SK-N-SH treated with all-trans-retinoic acid at 6 μM for 48 hours (cell line): ENCODE measurements around the gene GBX1.

Experiments used
- ATAC-seq: fragments of 200-7000 bp; cut with Tn5 transposase; 3 replicates; pipeline ENCODE4 v1.9.1; 2020; ENCODE audit warnings: mild to moderate bottlenecking, moderate library complexity
- ARNTL ChIP-seq: fragments of 450-650 bp; formaldehyde crosslinking; IDR thresholded peaks from 2 replicates; pipeline ENCODE4 v1.5.0; 2020; ENCODE audit warnings: low read depth, mild to moderate bottlenecking, moderate library complexity, borderline replicate concordance
- CSDC2 ChIP-seq: fragments of 250-450 bp; sonication (Bioruptor Pico); IDR thresholded peaks from 2 replicates; pipeline ENCODE4 v1.5.0; 2020; ENCODE audit warnings: mild to moderate bottlenecking, moderate library complexity
- ESRRG ChIP-seq: fragments of 250-450 bp; sonication (Bioruptor Pico); IDR thresholded peaks from 2 replicates; pipeline ENCODE4 v1.6.1; 2021; ENCODE audit warnings: mild to moderate bottlenecking
- GLIS3 ChIP-seq: fragments of 250-450 bp; sonication (Bioruptor Pico); IDR thresholded peaks from 2 replicates; pipeline ENCODE4 v1.5.0; 2020; ENCODE audit warnings: mild to moderate bottlenecking, moderate library complexity
- ISL1 ChIP-seq: fragments of 250-450 bp; sonication (Bioruptor Pico); IDR thresholded peaks from 2 replicates; pipeline ENCODE4 v2.1.2; 2022; ENCODE audit warnings: mild to moderate bottlenecking, moderate library complexity
- OSR1 ChIP-seq: fragments of 250-450 bp; sonication (Bioruptor Pico); IDR thresholded peaks from 2 replicates; pipeline ENCODE4 v1.8.0; 2022; ENCODE audit warnings: moderate library complexity, mild to moderate bottlenecking, inconsistent platforms
- PPARA ChIP-seq: fragments of 250-450 bp; sonication (Bioruptor Pico); IDR thresholded peaks from 2 replicates; pipeline ENCODE4 v1.5.0; 2020; ENCODE audit warnings: mild to moderate bottlenecking, borderline replicate concordance
- RARB ChIP-seq: fragments of 250-450 bp; sonication (Bioruptor Pico); IDR thresholded peaks from 2 replicates; pipeline ENCODE4 v1.8.0; 2021; ENCODE audit warnings: mild to moderate bottlenecking, moderate library complexity
- SNAI2 ChIP-seq: fragments of 250-450 bp; sonication (Bioruptor Pico); IDR thresholded peaks from 2 replicates; pipeline ENCODE4 v1.5.0; 2020; ENCODE audit warnings: mild to moderate bottlenecking, moderate library complexity
- TCF4 ChIP-seq: fragments of 250-450 bp; sonication (Bioruptor Pico); IDR thresholded peaks from 2 replicates; pipeline ENCODE4 v1.8.0; 2021; ENCODE audit warnings: mild to moderate bottlenecking, moderate library complexity, borderline replicate concordance
- TOX ChIP-seq: fragments of 250-450 bp; sonication (Bioruptor Pico); IDR thresholded peaks from 2 replicates; pipeline ENCODE4 v1.8.0; 2021; ENCODE audit warnings: mild to moderate bottlenecking, moderate library complexity, borderline replicate concordance
- ZC3H10 ChIP-seq: fragments of 250-450 bp; sonication (Bioruptor Pico); IDR thresholded peaks from 2 replicates; pipeline ENCODE4 v1.5.1; 2021; ENCODE audit warnings: mild to moderate bottlenecking, moderate library complexity
- ZFP3 ChIP-seq: fragments of 250-450 bp; sonication (Bioruptor Pico); IDR thresholded peaks from 2 replicates; pipeline ENCODE4 v1.5.0; 2020; ENCODE audit warnings: mild to moderate bottlenecking, moderate library complexity
- ZFP30 ChIP-seq: fragments of 450-650 bp; formaldehyde crosslinking; IDR thresholded peaks from 2 replicates; pipeline ENCODE4 v1.5.0; 2022; ENCODE audit warnings: mild to moderate bottlenecking, moderate library complexity
- ZNF565 ChIP-seq: fragments of 450-650 bp; formaldehyde crosslinking; conservative IDR thresholded peaks from 2 replicates; pipeline ENCODE4 v1.5.0; 2020; ENCODE audit warnings: low read depth, mild to moderate bottlenecking, moderate library complexity
- ZNF70 ChIP-seq: fragments of 450-650 bp; formaldehyde crosslinking; IDR thresholded peaks from 2 replicates; pipeline ENCODE4 v1.5.0; 2020; ENCODE audit warnings: mild to moderate bottlenecking, moderate library complexity
- ZNF8 ChIP-seq: fragments of 450-650 bp; formaldehyde crosslinking; IDR thresholded peaks from 2 replicates; pipeline ENCODE4 v1.5.0; 2020; ENCODE audit warnings: mild to moderate bottlenecking, moderate library complexity
- TF ChIP-seq, protein P1 (sequence below): fragments of 250-450 bp; sonication (Bioruptor Pico); IDR thresholded peaks from 2 replicates; pipeline ENCODE4 v1.5.0; 2020; ENCODE audit warnings: mild to moderate bottlenecking, moderate library complexity
- TF ChIP-seq, protein P2 (sequence below): fragments of 250-450 bp; sonication (Bioruptor Pico); IDR thresholded peaks from 2 replicates; pipeline ENCODE4 v1.8.0; 2020; ENCODE audit warnings: mild to moderate bottlenecking, moderate library complexity, borderline replicate concordance
- TF ChIP-seq, protein P3 (sequence below): fragments of 250-450 bp; sonication (Bioruptor Pico); IDR thresholded peaks from 2 replicates; pipeline ENCODE4 v1.8.0; 2021; ENCODE audit warnings: low read depth, mild to moderate bottlenecking, moderate library complexity, borderline replicate concordance
- TF ChIP-seq, protein P4 (sequence below): fragments of 250-450 bp; sonication (Bioruptor Pico); IDR thresholded peaks from 2 replicates; pipeline ENCODE4 v1.5.1; 2021; ENCODE audit warnings: mild to moderate bottlenecking, moderate library complexity

Gene GBX1

DNA sequence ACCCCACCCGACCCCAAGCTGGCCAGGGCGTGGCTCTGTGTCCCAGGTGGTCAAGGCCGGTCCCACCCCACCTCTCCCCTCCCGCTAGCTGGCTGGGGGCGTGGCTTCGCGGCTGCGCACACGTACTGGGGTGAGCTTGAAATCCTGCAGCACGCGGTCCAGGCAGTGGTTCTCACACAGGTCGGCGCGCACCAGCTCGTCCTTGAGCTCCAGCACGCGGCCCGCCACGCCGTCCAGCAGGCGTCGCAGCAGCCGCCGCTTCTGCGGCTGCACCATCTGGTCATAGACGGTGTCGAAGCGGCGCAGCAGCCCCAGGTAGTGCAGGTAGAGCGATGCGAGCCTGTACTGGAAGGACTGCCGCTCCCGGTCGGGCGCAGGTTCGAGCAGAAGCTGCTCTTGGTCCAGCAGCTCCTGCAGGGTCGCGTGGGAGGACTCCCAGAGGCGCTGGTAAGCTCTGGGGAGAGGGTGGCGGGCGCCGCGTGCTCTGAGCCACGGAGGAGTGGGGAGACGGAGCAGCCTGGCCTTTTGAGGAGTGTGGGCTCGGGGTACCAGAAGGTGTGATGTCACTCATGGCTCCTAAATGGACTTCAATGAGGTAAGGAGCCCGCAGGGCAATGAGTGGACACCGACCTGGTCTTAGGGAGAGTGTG is 37.0 kb upstream of the GBX1 start (continued):
- TF ChIP-seq, protein P1, sequence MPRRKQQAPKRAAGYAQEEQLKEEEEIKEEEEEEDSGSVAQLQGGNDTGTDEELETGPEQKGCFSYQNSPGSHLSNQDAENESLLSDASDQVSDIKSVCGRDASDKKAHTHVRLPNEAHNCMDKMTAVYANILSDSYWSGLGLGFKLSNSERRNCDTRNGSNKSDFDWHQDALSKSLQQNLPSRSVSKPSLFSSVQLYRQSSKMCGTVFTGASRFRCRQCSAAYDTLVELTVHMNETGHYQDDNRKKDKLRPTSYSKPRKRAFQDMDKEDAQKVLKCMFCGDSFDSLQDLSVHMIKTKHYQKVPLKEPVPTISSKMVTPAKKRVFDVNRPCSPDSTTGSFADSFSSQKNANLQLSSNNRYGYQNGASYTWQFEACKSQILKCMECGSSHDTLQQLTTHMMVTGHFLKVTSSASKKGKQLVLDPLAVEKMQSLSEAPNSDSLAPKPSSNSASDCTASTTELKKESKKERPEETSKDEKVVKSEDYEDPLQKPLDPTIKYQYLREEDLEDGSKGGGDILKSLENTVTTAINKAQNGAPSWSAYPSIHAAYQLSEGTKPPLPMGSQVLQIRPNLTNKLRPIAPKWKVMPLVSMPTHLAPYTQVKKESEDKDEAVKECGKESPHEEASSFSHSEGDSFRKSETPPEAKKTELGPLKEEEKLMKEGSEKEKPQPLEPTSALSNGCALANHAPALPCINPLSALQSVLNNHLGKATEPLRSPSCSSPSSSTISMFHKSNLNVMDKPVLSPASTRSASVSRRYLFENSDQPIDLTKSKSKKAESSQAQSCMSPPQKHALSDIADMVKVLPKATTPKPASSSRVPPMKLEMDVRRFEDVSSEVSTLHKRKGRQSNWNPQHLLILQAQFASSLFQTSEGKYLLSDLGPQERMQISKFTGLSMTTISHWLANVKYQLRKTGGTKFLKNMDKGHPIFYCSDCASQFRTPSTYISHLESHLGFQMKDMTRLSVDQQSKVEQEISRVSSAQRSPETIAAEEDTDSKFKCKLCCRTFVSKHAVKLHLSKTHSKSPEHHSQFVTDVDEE = no peak
- no peak for TF ChIP-seq SNAI2 (CRISPR knock-in tag)
- no peak for TF ChIP-seq ARNTL (CRISPR knock-in tag)

DNA sequence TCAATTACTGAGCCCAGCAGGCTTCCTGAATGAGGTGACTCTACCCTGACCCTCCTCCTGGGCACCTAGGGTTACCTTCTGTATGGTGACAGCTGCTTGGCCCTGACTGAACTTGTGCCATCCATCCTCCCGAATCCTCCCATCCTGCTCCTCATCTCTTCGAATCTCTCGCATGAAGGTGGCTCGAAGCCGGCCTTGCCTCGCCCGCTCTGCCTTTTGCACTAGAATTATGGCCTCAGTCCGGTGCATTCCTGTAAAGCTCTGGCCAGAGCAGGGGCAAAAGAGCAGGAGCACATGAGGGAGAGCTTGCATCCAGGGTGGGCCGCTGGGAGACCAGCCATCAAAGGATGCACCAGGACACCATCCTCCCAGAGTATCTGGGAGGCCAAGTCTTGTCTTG is 35.3 kb upstream of the GBX1 start:
- no peak for ATAC-seq
- TF ChIP-seq ISL1 (no peak), ESRRG (CRISPR knock-in tag) (no peak), GLIS3 (CRISPR knock-in tag) (no peak), ZFP3 (no peak), ZC3H10 (CRISPR knock-in tag) (no peak), ZFP30 (CRISPR knock-in tag) (no peak), TCF4 (CRISPR knock-in tag) (no peak), OSR1 (CRISPR knock-in tag) (no peak), ZNF70 (CRISPR knock-in tag) (no peak), PPARA (CRISPR knock-in tag) (no peak), ZNF8 (CRISPR knock-in tag) (no peak), ZNF565 (CRISPR knock-in tag) (no peak), TOX (no peak), SNAI2 (CRISPR knock-in tag) (no peak), ARNTL (CRISPR knock-in tag) (no peak), RARB (CRISPR knock-in tag) (no peak)
- TF ChIP-seq, protein P2, sequence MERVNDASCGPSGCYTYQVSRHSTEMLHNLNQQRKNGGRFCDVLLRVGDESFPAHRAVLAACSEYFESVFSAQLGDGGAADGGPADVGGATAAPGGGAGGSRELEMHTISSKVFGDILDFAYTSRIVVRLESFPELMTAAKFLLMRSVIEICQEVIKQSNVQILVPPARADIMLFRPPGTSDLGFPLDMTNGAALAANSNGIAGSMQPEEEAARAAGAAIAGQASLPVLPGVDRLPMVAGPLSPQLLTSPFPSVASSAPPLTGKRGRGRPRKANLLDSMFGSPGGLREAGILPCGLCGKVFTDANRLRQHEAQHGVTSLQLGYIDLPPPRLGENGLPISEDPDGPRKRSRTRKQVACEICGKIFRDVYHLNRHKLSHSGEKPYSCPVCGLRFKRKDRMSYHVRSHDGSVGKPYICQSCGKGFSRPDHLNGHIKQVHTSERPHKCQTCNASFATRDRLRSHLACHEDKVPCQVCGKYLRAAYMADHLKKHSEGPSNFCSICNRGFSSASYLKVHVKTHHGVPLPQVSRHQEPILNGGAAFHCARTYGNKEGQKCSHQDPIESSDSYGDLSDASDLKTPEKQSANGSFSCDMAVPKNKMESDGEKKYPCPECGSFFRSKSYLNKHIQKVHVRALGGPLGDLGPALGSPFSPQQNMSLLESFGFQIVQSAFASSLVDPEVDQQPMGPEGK (CRISPR knock-in tag) = no peak
- TF ChIP-seq, protein P3, sequence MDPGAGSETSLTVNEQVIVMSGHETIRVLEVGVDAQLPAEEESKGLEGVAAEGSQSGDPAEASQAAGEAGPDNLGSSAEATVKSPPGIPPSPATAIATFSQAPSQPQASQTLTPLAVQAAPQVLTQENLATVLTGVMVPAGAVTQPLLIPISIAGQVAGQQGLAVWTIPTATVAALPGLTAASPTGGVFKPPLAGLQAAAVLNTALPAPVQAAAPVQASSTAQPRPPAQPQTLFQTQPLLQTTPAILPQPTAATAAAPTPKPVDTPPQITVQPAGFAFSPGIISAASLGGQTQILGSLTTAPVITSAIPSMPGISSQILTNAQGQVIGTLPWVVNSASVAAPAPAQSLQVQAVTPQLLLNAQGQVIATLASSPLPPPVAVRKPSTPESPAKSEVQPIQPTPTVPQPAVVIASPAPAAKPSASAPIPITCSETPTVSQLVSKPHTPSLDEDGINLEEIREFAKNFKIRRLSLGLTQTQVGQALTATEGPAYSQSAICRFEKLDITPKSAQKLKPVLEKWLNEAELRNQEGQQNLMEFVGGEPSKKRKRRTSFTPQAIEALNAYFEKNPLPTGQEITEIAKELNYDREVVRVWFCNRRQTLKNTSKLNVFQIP (CRISPR knock-in tag) = no peak
- TF ChIP-seq, protein P4, sequence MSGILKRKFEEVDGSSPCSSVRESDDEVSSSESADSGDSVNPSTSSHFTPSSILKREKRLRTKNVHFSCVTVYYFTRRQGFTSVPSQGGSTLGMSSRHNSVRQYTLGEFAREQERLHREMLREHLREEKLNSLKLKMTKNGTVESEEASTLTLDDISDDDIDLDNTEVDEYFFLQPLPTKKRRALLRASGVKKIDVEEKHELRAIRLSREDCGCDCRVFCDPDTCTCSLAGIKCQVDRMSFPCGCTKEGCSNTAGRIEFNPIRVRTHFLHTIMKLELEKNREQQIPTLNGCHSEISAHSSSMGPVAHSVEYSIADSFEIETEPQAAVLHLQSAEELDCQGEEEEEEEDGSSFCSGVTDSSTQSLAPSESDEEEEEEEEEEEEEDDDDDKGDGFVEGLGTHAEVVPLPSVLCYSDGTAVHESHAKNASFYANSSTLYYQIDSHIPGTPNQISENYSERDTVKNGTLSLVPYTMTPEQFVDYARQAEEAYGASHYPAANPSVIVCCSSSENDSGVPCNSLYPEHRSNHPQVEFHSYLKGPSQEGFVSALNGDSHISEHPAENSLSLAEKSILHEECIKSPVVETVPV (CRISPR knock-in tag) = no peak

DNA sequence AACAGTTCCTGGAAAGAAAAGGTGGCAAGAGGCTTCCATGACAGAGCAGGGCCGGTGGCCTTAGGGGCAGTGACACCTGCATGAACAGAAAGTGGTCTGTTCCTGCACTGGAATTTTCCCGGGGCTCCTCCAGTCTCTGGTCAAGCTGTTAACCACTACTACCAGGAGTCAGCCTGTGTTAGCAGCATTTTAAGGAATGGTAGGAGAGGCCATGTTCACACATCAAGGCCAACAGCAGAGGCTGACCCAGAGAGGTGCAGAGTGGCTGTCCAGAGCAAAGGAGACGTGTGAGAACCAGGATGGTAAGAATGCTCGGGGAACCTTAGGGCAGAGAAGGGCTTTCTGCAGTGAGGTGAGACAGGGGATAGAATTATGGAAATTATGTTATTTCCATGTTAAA is 34.3 kb upstream of the GBX1 start:
- TF ChIP-seq ARNTL (CRISPR knock-in tag) = no peak
- TF ChIP-seq PPARA (CRISPR knock-in tag) = no peak
- no peak for TF ChIP-seq CSDC2
- TF ChIP-seq TCF4 (CRISPR knock-in tag) = no peak
- no peak for TF ChIP-seq SNAI2 (CRISPR knock-in tag)
- no peak for TF ChIP-seq ZFP3
- no peak for TF ChIP-seq GLIS3 (CRISPR knock-in tag)
- TF ChIP-seq ZC3H10 (CRISPR knock-in tag) = no peak
- TF ChIP-seq, protein P1 = no peak
- no peak for TF ChIP-seq RARB (CRISPR knock-in tag)
- TF ChIP-seq, protein P3 (CRISPR knock-in tag) = no peak
- TF ChIP-seq ESRRG (CRISPR knock-in tag) = no peak
- ATAC-seq = no peak
